Ascending aorta (tissue), 2 donors: ENCODE data around the gene RBFA. TPM values are rescaled to one million over a fixed set of nuclear protein-coding genes. Genes with fewer than 3 reads are reported as not detected.

Experiments used
- DNase-seq, 2 donors: peaks; one replicate each; pipeline ENCODE4 v3.0.0-alpha.2; 2019; ENCODE audit warnings: low spot score in 2 of 2
- H3K27ac ChIP-seq, 2 donors: fragments of 200-600 bp; sonication (generic); one replicate each; pipeline ENCODE4 v1.5.1; 2016 to 2017; ENCODE audit warnings: mild to moderate bottlenecking in 1 of 2
- H3K27me3 ChIP-seq: fragments of 200-600 bp; sonication (generic); one replicate; pipeline ENCODE4 v1.5.1; 2017
- H3K36me3 ChIP-seq, 2 donors: fragments of 200-600 bp; sonication (generic); one replicate each; pipeline ENCODE4 v1.5.1; 2016
- H3K4me1 ChIP-seq, 2 donors: fragments of 200-600 bp; sonication (generic); one replicate each; pipeline ENCODE4 v1.5.1; 2016 to 2017; ENCODE audit warnings: mild to moderate bottlenecking in 1 of 2
- H3K4me3 ChIP-seq, 2 donors: fragments of 200-600 bp; sonication (generic); one replicate each; pipeline ENCODE4 v1.5.1; 2016 to 2017; ENCODE audit warnings: mild to moderate bottlenecking in 1 of 2
- H3K9me3 ChIP-seq, 2 donors: fragments of 200-600 bp; sonication (generic); one replicate each; pipeline ENCODE4 v1.5.1; 2016
- intact Hi-C: fragments of 100-400 bp; cut with DNase I; formaldehyde crosslinking; loops from one replicate; pipeline ENCODE4 v1.15.1; 2023
- total RNA-seq: library from RNA; depleted of rRNA; stranded (reverse); fragments of >200 nt; gene quantifications from one replicate; pipeline ENCODE4 v1.1.0, GENCODE V29; 2016
- TF ChIP-seq, protein P1 (sequence below), 3 experiments: fragments of 200-600 bp in 2 of 3; fragments of 450-650 bp in 1 of 3; sonication (generic) in 2 of 3; IDR thresholded peaks; one replicate each; pipeline ENCODE4 v1.5.1; 2016 to 2019; ENCODE audit warnings: antibody characterized with exemption in 3 of 3, mild to moderate bottlenecking in 1 of 3, moderate library complexity in 1 of 3

The RBFA gene
- total RNA-seq, 1 donor from 2014 or later: 23.1 TPM

DNA sequence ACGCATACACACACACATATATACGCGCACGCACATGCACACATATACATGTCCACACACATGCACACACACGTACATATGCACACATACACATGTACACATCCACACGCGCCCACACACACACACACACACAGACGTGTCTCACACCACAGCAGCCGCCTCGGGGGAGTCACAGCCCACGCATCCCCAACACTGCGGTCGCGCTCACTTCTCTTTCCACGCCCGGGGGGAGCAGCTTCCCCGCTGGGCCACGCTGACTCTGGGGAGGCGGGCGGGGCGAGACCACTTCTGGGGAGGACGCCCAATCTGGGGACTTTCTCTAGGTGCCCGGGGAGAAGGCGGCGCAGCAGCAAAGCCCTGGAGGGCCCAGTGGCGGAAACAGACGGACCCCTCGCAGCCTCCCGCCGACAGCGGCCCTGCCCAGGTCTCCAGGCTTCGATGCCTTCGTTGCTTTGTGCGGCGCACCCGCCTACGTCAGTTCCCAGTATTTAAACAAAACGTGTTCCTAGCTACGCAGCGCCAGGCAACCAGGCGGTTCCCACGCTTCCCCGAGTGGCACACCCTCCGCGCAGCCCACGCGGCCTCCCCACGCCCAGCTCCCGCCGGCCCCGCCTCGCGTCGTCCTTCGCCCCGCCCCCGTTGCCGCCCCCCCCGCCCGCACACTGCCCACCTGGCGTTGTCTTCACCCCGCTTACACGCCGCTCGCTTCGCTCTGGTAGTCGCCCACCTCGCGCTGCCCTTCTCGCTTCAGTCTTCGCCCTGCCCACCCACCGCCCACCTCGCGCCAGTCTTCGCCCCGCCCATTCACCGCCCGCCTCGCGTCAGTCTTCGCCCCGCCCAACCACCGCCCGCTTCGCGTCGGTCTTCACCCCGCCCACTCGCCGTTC is 810 bp upstream of the RBFA start:
- intact Hi-C loops: loop anchor here (1.0 to 10.0 kb wide), 8 partner anchors 23 to 639 kb away; partner anchors contain the start of genes ADNP2, CTDP1, NFATC1 and SLC66A2
- peaks cover 0 to 5% of the 10 kb centered on the region in 2 donors for H3K4me1 ChIP-seq

DNA sequence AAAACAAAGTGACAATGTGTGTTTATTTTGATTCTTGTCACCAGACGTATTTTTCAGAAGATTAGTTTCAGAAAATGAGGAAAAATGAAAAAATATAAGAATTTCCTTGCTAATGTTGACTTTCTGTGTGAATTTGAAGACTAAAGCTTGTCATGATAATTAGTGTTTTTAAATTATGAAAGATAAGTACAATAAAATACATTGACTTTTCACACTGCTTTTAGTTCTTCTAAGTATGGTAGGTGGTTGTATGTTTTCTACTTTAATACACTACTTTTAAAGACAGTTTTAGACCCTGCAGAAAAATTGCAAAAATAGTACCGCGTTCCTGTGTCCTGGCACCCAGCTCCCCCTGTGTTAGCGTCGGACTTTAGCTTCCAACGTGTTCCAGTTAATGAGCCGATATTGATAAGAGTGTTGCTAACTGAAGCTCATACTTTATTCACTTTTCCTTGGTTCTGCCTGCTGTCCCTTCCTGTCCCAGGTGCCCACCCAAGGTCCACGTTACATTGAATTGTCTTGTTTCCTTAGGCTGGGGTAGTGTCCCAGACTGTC is 695 bp downstream of the RBFA start:
- intact Hi-C loops: loop anchor here (1.0 to 10.0 kb wide), 6 partner anchors 68 to 640 kb away; partner anchors contain the start of genes ADNP2, CTDP1, NFATC1 and SLC66A2
- TF ChIP-seq, protein P1, sequence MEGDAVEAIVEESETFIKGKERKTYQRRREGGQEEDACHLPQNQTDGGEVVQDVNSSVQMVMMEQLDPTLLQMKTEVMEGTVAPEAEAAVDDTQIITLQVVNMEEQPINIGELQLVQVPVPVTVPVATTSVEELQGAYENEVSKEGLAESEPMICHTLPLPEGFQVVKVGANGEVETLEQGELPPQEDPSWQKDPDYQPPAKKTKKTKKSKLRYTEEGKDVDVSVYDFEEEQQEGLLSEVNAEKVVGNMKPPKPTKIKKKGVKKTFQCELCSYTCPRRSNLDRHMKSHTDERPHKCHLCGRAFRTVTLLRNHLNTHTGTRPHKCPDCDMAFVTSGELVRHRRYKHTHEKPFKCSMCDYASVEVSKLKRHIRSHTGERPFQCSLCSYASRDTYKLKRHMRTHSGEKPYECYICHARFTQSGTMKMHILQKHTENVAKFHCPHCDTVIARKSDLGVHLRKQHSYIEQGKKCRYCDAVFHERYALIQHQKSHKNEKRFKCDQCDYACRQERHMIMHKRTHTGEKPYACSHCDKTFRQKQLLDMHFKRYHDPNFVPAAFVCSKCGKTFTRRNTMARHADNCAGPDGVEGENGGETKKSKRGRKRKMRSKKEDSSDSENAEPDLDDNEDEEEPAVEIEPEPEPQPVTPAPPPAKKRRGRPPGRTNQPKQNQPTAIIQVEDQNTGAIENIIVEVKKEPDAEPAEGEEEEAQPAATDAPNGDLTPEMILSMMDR (IDR thresholded peaks at IDR 0.05): no peak
- no peaks in the 10 kb centered on the region for H3K9me3 ChIP-seq

More for the DNA sequence above, 810 bp upstream of the RBFA start:
- Histone ChIP-seq H3K27ac (peak overlapping the region; percentile 80 to 90), H3K27me3 (no peaks in the 10 kb centered on the region), H3K36me3 (peaks cover 0 to 12% of the 10 kb centered on the region in 2 donors), H3K9me3 (no peaks in the 10 kb centered on the region), H3K4me3 (peak overlapping the region; percentile 83 to 88)
- peak; percentile 52 to 76 for DNase-seq
- TF ChIP-seq, protein P1 (IDR thresholded peaks at IDR 0.05): no peak

DNA sequence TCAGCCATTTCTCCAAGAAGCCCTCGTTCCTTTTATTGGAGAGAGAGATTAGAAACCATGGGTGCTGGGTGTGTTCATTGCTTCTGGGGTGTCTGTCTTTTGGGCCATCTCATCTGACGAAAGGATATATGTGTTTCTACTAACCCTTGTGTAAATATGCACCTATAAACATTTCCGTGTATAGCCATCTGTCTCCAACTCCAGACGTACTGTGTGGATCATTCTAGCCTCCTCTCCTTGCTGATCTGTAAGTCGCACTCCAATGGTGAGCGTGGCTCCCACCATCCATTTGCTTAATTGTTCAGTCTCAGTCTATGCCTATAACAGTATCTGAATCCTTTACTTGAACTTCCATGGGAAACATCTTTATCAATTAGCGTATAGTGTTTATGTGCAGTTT is 1.8 kb downstream of the RBFA start:
- no peak for DNase-seq
- H3K27ac ChIP-seq: no peak overlapping the region
- TF ChIP-seq, protein P1 (IDR thresholded peaks at IDR 0.05): no peak
- no peaks in the 10 kb centered on the region for H3K9me3 ChIP-seq
- intact Hi-C loops: loop anchor here (10.0 kb wide), 1 partner anchor 641 kb away; the partner anchor contains the start of gene NFATC1
- no peak overlapping the region for H3K4me3 ChIP-seq
- peaks cover 0 to 27% of the 10 kb centered on the region in 2 donors for H3K36me3 ChIP-seq
- H3K27me3 ChIP-seq: no peaks in the 10 kb centered on the region
- peaks cover 0 to 5% of the 10 kb centered on the region in 2 donors for H3K4me1 ChIP-seq

More for the DNA sequence above, 695 bp downstream of the RBFA start:
- Histone ChIP-seq H3K4me1 (peaks cover 0 to 5% of the 10 kb centered on the region in 2 donors), H3K4me3 (peak overlapping the region; percentile 75 to 83), H3K27ac (peak overlapping the region; percentile 80 to 90), H3K36me3 (peaks cover 0 to 27% of the 10 kb centered on the region in 2 donors), H3K27me3 (no peaks in the 10 kb centered on the region)
- no peak for DNase-seq

DNA sequence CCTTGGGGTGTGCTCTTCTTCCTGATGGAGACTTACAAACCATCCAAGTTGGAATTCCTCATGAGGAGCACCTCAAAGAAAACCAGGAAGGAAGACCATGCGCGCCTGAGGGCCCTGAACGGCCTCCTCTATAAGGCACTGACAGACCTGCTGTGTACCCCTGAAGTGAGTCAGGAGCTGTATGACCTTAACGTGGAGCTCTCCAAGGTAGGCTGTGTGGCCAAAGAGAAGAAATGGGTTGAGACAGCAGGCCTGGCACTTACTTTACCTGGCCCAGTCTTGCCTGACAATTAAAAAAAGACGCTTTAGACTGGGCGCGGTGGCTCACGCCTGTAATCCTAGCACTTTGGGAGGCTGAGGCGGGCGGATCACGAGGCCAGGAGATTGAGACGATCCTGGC is 3.1 kb downstream of the RBFA start:
- no peak for DNase-seq

More for the DNA sequence above, 3.1 kb downstream of the RBFA start:
- Histone ChIP-seq H3K27me3 (no peaks in the 10 kb centered on the region), H3K27ac (no peak overlapping the region), H3K9me3 (no peaks in the 10 kb centered on the region), H3K4me3 (no peak overlapping the region), H3K4me1 (peaks cover 0 to 5% of the 10 kb centered on the region in 2 donors), H3K36me3 (peaks cover 0 to 30% of the 10 kb centered on the region in 2 donors)
- intact Hi-C loops: loop anchor here (10.0 kb wide), 1 partner anchor 642 kb away; the partner anchor contains the start of gene NFATC1
- TF ChIP-seq, protein P1 (IDR thresholded peaks at IDR 0.05): no peak
